Measurements from ENCODE around the gene CEMIP. TPM values are rescaled to one million over a fixed set of nuclear protein-coding genes. Genes with fewer than 3 reads are reported as not detected.

Gene CEMIP
- total RNA-seq, 2 donors from 2014 or later = 0.05 to 0.09 TPM

- DNase-seq = no peak
- ATAC-seq (replicated peaks in 1 of 2) = no peak
- Mint-ChIP-seq H3K4me3 (no peak overlapping the region), H3K9me3 (peaks cover 0 to 4% of the 10 kb centered on the region in 2 donors), H3K36me3 (ENCODE audit: insufficient read depth in 2 of 2) (peaks cover 12 to 13% of the 10 kb centered on the region in 2 donors), H3K27me3 (ENCODE audit: low read depth) (no peaks in the 10 kb centered on the region), H3K27ac (no peak overlapping the region), H3K4me1 (ENCODE audit: low read depth) (peaks cover 41% of the 10 kb centered on the region)
Measured at GRCh38 chr15:80992006-80992405, 212.8 kb downstream of the CEMIP start.

GRCh38 chr15:80992441-80992840 is 213.3 kb downstream of the CEMIP start:
- Mint-ChIP-seq H3K27me3 (ENCODE audit: low read depth) (no peaks in the 10 kb centered on the region), H3K4me3 (no peak overlapping the region), H3K36me3 (ENCODE audit: insufficient read depth in 2 of 2) (peaks cover 12 to 13% of the 10 kb centered on the region in 2 donors), H3K27ac (no peak overlapping the region), H3K9me3 (peaks cover 0 to 6% of the 10 kb centered on the region in 2 donors), H3K4me1 (ENCODE audit: low read depth) (peaks cover 37% of the 10 kb centered on the region)
- ATAC-seq (replicated peaks in 1 of 2) (no peak), DNase-seq (no peak)

GRCh38 chr15:80996247-80996646 is 217.1 kb downstream of the CEMIP start:
- peaks cover 0 to 2% of the 10 kb centered on the region in 2 donors for H3K36me3 Mint-ChIP-seq (ENCODE audit: insufficient read depth in 2 of 2)
- ATAC-seq (replicated peaks in 1 of 2) (no peak), DNase-seq (peak; percentile 12 to 23)
- H3K4me3 Mint-ChIP-seq = no peak overlapping the region
- H3K9me3 Mint-ChIP-seq = peaks cover 0 to 6% of the 10 kb centered on the region in 2 donors
- H3K4me1 Mint-ChIP-seq (ENCODE audit: low read depth) = peaks cover 32% of the 10 kb centered on the region
- no peak overlapping the region for H3K27ac Mint-ChIP-seq
- H3K27me3 Mint-ChIP-seq (ENCODE audit: low read depth) = no peaks in the 10 kb centered on the region

- peaks cover 19% of the 10 kb centered on the region for H3K4me1 Mint-ChIP-seq (ENCODE audit: low read depth)
- peaks cover 0 to 2% of the 10 kb centered on the region in 2 donors for H3K36me3 Mint-ChIP-seq (ENCODE audit: insufficient read depth in 2 of 2)
- DNase-seq (no peak), ATAC-seq (replicated peaks in 1 of 2) (no peak)
- H3K27ac Mint-ChIP-seq = no peak overlapping the region
- peaks cover 0 to 6% of the 10 kb centered on the region in 2 donors for H3K9me3 Mint-ChIP-seq
- H3K27me3 Mint-ChIP-seq (ENCODE audit: low read depth) = no peaks in the 10 kb centered on the region
- H3K4me3 Mint-ChIP-seq = no peak overlapping the region
Measured at GRCh38 chr15:80997692-80998091, 218.5 kb downstream of the CEMIP start.

- Mint-ChIP-seq H3K9me3 (peaks cover 0 to 6% of the 10 kb centered on the region in 2 donors), H3K27ac (peak overlapping the region; percentile 21), H3K4me3 (no peak overlapping the region), H3K27me3 (ENCODE audit: low read depth) (no peaks in the 10 kb centered on the region), H3K36me3 (ENCODE audit: insufficient read depth in 2 of 2) (peaks cover 0 to 2% of the 10 kb centered on the region in 2 donors), H3K4me1 (ENCODE audit: low read depth) (peaks cover 19% of the 10 kb centered on the region)
- DNase-seq (no peak), ATAC-seq (replicated peaks in 1 of 2) (no peak)
Measured at GRCh38 chr15:80998251-80998650, 219.1 kb downstream of the CEMIP start.

- Mint-ChIP-seq H3K36me3 (ENCODE audit: insufficient read depth in 2 of 2) (peaks cover 2 to 3% of the 10 kb centered on the region in 2 donors), H3K9me3 (peaks cover 0 to 6% of the 10 kb centered on the region in 2 donors), H3K4me3 (peak overlapping the region; percentile 95 to 97), H3K27me3 (ENCODE audit: low read depth) (no peaks in the 10 kb centered on the region), H3K4me1 (ENCODE audit: low read depth) (peaks cover 33% of the 10 kb centered on the region), H3K27ac (peak overlapping the region; percentile 91)
- peak; percentile 46 to 69 for DNase-seq
- ATAC-seq (replicated peaks in 1 of 2) = no peak
Measured at GRCh38 chr15:80999623-81000036, 220.5 kb downstream of the CEMIP start.

- Mint-ChIP-seq H3K36me3 (ENCODE audit: insufficient read depth in 2 of 2) (peaks cover 2 to 3% of the 10 kb centered on the region in 2 donors), H3K4me1 (ENCODE audit: low read depth) (peaks cover 39% of the 10 kb centered on the region), H3K9me3 (peaks cover 0 to 6% of the 10 kb centered on the region in 2 donors), H3K4me3 (peak overlapping the region; percentile 95 to 97), H3K27ac (peak overlapping the region; percentile 91), H3K27me3 (ENCODE audit: low read depth) (no peaks in the 10 kb centered on the region)
- DNase-seq = no peak
- ATAC-seq (replicated peaks in 1 of 2) = no peak
Measured at GRCh38 chr15:81000144-81000623, 221.0 kb downstream of the CEMIP start.

- H3K4me3 Mint-ChIP-seq = peak within 1 kb of the TSS; percentile 95 to 97
- peaks cover 2 to 3% of the 10 kb centered on the region in 2 donors for H3K36me3 Mint-ChIP-seq (ENCODE audit: insufficient read depth in 2 of 2)
- H3K4me1 Mint-ChIP-seq (ENCODE audit: low read depth) = peaks cover 44% of the 10 kb centered on the region
- no peaks in the 10 kb centered on the region for H3K27me3 Mint-ChIP-seq (ENCODE audit: low read depth)
- DNase-seq = peak; percentile 87
- H3K9me3 Mint-ChIP-seq = peaks cover 0 to 6% of the 10 kb centered on the region in 2 donors
- peak; percentile 76 to 80 for ATAC-seq (replicated peaks in 1 of 2)
- peak within 1 kb of the TSS; percentile 91 for H3K27ac Mint-ChIP-seq
Measured at GRCh38 chr15:81000624-81001151, 221.5 kb downstream of the CEMIP start, which contains the start of gene TLNRD1. Gene TLNRD1, plus strand, starts transcription at chr15:81000923. Its CDS starts 1,349 bp downstream, at chr15:81002272.

Other genes starting within 250 kb of the CEMIP start
- gene ABHD17C, start 84.1 kb upstream of the CEMIP start, total RNA-seq = 1 to 10 TPM; 7.0 to 9.1 TPM
- gene MESD, start 210.4 kb downstream of the CEMIP start, total RNA-seq = 10 to 100 TPM; 19.6 to 23.8 TPM
- gene TLNRD1, start 221.6 kb downstream of the CEMIP start, total RNA-seq = 10 to 100 TPM; 11.3 to 17.2 TPM